ENCODE measurements around the gene TMEM97. TPM values are rescaled to one million over a fixed set of nuclear protein-coding genes. Genes with fewer than 3 reads are reported as not detected.

Gene TMEM97
- total and polyA plus RNA-seq, 9 of the 15 experiments (the other 6 are each of a cell fraction or from before 2014, with no cell fraction given), result 34.6 to 121 (median 76.0) TPM

GRCh38 chr17:28371245-28372202, 52.5 kb downstream of the TMEM97 start, which contains the start of gene SARM1 (continued):
- TF ChIP-seq ATF6 (CRISPR knock-in tag; IDR thresholded peaks at IDR 0.05), result no peak
- TF ChIP-seq CXXC5 (CRISPR knock-in tag; IDR thresholded peaks at IDR 0.05), result peak; percentile 42
- no peak for TF ChIP-seq SMAD3 (CRISPR knock-in tag; conservative IDR thresholded peaks at IDR 0.05)
- no peak for TF ChIP-seq CHD1 (IDR thresholded peaks at IDR 0.05; ENCODE audit: low read length)
- TF ChIP-seq STAT5B (CRISPR knock-in tag; IDR thresholded peaks at IDR 0.05), result no peak
- TF ChIP-seq MAZ (CRISPR knock-in tag; conservative IDR thresholded peaks at IDR 0.05 in 1 of 2, IDR thresholded peaks at IDR 0.05 in 1 of 2), result peak in 1 of 2 experiments; percentile 52; a peak in 2 of 4 replicates
- peak; percentile 95 for TF ChIP-seq USF1 (CRISPR knock-in tag; IDR thresholded peaks at IDR 0.05)
- no peak for TF ChIP-seq TSC22D4 (tag; IDR thresholded peaks at IDR 0.05)
- peak; percentile 60 to 76 for TF ChIP-seq MNT (conservative IDR thresholded peaks at IDR 0.05)
- TF ChIP-seq, protein P1, sequence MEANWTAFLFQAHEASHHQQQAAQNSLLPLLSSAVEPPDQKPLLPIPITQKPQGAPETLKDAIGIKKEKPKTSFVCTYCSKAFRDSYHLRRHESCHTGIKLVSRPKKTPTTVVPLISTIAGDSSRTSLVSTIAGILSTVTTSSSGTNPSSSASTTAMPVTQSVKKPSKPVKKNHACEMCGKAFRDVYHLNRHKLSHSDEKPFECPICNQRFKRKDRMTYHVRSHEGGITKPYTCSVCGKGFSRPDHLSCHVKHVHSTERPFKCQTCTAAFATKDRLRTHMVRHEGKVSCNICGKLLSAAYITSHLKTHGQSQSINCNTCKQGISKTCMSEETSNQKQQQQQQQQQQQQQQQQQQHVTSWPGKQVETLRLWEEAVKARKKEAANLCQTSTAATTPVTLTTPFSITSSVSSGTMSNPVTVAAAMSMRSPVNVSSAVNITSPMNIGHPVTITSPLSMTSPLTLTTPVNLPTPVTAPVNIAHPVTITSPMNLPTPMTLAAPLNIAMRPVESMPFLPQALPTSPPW (CRISPR knock-in tag; IDR thresholded peaks at IDR 0.05), result peak; percentile 67
- TF ChIP-seq HNRNPLL (IDR thresholded peaks at IDR 0.05; ENCODE audit: low read depth, low read length, poor library complexity, severe bottlenecking), result peak; percentile 21
- no peak for TF ChIP-seq THRAP3 (IDR thresholded peaks at IDR 0.05; ENCODE audit: borderline replicate concordance)
- TF ChIP-seq, protein P2, sequence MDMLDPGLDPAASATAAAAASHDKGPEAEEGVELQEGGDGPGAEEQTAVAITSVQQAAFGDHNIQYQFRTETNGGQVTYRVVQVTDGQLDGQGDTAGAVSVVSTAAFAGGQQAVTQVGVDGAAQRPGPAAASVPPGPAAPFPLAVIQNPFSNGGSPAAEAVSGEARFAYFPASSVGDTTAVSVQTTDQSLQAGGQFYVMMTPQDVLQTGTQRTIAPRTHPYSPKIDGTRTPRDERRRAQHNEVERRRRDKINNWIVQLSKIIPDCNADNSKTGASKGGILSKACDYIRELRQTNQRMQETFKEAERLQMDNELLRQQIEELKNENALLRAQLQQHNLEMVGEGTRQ (CRISPR knock-in tag; IDR thresholded peaks at IDR 0.05), result peak; percentile 97
- TF ChIP-seq KLF10 (CRISPR knock-in tag; IDR thresholded peaks at IDR 0.05), result no peak
- TF ChIP-seq, protein P3, sequence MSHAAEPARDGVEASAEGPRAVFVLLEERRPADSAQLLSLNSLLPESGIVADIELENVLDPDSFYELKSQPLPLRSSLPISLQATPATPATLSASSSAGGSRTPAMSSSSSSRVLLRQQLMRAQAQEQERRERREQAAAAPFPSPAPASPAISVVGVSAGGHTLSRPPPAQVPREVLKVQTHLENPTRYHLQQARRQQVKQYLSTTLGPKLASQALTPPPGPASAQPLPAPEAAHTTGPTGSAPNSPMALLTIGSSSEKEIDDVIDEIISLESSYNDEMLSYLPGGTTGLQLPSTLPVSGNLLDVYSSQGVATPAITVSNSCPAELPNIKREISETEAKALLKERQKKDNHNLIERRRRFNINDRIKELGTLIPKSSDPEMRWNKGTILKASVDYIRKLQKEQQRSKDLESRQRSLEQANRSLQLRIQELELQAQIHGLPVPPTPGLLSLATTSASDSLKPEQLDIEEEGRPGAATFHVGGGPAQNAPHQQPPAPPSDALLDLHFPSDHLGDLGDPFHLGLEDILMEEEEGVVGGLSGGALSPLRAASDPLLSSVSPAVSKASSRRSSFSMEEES (CRISPR knock-in tag; IDR thresholded peaks at IDR 0.05), result peak; percentile 59
- TF ChIP-seq RFX5 (IDR thresholded peaks at IDR 0.05; ENCODE audit: low read depth, low read length), result no peak

Measured in K562 (cell line).